WERI-Rb-1 (cell line): ENCODE data around the gene ZNF75A.
"Not testable (repeated sequence)": the region's sequence is repeated elsewhere in the genome, so short reads cannot be mapped to it uniquely, and the experiment has no call there.

ENCODE experiments used
- DNase-seq: peaks from one replicate; pipeline ENCODE4 v3.0.0-alpha.2; 2020
- H3K27ac ChIP-seq: fragments of 250-450 bp; sonication (Bioruptor Pico); 2 replicates; pipeline ENCODE4 v1.5.1; 2020; ENCODE audit warnings: mild to moderate bottlenecking, moderate library complexity
- H3K27me3 ChIP-seq: fragments of 250-450 bp; sonication (Bioruptor Pico); 2 replicates; pipeline ENCODE4 v1.5.1; 2021; ENCODE audit warnings: mild to moderate bottlenecking, low read depth, moderate library complexity; ENCODE audit not compliant: insufficient read depth, severe bottlenecking
- H3K36me3 ChIP-seq: fragments of 250-450 bp; sonication (Bioruptor Pico); 2 replicates; pipeline ENCODE4 v1.5.1; 2020; ENCODE audit warnings: mild to moderate bottlenecking, moderate library complexity
- H3K4me3 ChIP-seq: 2 replicates; pipeline ENCODE4 v1.5.1; 2011; ENCODE audit warnings: low read depth, mild to moderate bottlenecking, control low read depth, low read length
- H3K9me3 ChIP-seq: fragments of 250-450 bp; sonication (Bioruptor Pico); 2 replicates; pipeline ENCODE4 v1.5.1; 2021; ENCODE audit warnings: mild to moderate bottlenecking, moderate library complexity; ENCODE audit not compliant: severe bottlenecking
- TF ChIP-seq, protein P1 (sequence below): IDR thresholded peaks from 2 replicates; pipeline ENCODE4 v1.5.1; 2011; ENCODE audit warnings: low read depth, mild to moderate bottlenecking, control low read depth, inconsistent platforms, low read length

Gene ZNF75A

GRCh38 chr16:3264137-3265036 is 40.9 kb upstream of the ZNF75A start:
- TF ChIP-seq, protein P1, sequence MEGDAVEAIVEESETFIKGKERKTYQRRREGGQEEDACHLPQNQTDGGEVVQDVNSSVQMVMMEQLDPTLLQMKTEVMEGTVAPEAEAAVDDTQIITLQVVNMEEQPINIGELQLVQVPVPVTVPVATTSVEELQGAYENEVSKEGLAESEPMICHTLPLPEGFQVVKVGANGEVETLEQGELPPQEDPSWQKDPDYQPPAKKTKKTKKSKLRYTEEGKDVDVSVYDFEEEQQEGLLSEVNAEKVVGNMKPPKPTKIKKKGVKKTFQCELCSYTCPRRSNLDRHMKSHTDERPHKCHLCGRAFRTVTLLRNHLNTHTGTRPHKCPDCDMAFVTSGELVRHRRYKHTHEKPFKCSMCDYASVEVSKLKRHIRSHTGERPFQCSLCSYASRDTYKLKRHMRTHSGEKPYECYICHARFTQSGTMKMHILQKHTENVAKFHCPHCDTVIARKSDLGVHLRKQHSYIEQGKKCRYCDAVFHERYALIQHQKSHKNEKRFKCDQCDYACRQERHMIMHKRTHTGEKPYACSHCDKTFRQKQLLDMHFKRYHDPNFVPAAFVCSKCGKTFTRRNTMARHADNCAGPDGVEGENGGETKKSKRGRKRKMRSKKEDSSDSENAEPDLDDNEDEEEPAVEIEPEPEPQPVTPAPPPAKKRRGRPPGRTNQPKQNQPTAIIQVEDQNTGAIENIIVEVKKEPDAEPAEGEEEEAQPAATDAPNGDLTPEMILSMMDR, result peak; percentile 51
- H3K27ac ChIP-seq, result peak overlapping the region; percentile 95
- peak; percentile 99 for DNase-seq
- no peaks in the 10 kb centered on the region for H3K9me3 ChIP-seq
- H3K27me3 ChIP-seq, result no peaks in the 10 kb centered on the region
- H3K4me3 ChIP-seq, result peak overlapping the region; percentile 72
- H3K36me3 ChIP-seq, result no peaks in the 10 kb centered on the region

DNA sequence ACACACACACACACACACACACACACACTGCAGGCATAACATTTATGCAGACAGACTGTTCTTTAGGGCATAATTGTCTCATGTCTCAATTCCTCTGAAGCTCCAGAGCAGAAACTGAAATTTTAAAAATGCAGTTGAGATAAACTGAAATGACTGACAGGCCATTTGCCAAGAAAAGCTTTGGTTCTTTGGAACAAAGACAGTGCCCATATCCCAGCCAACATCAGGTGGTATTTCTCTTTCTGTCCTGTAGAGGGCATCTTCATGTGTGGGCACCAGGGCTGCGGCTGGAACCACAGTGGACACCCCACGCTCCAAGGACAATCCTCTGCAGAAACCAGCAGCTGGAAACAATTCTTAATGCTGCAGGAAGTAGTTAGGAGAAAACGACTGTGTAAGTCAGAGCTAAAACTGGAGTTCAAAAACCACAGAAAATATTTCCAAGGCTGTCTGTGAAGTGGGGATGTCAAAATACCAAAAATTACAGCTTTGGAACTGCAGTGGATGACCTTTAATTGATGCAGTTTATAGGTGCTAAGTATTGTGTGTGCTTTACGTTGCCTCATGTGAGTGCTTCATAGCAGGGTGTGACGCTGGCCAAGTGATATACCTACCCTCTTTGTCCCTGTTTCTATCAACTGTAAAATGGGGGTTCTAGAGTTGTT is 38.3 kb upstream of the ZNF75A start:
- Histone ChIP-seq H3K36me3 (no peaks in the 10 kb centered on the region), H3K9me3 (peaks cover 3% of the 10 kb centered on the region), H3K27ac (no peak overlapping the region; the same call in 1 of the 2 replicates), H3K27me3 (no peaks in the 10 kb centered on the region), H3K4me3 (no peak overlapping the region)
- TF ChIP-seq, protein P1, result peak; percentile 75
- DNase-seq, result peak; percentile 47

GRCh38 chr16:3268294-3268693 is 37.0 kb upstream of the ZNF75A start:
- Histone ChIP-seq H3K27ac (no peak overlapping the region), H3K27me3 (no peaks in the 10 kb centered on the region), H3K4me3 (no peak overlapping the region), H3K9me3 (peaks cover 3% of the 10 kb centered on the region), H3K36me3 (no peaks in the 10 kb centered on the region)
- DNase-seq, result no peak
- TF ChIP-seq, protein P1, result no peak

DNA sequence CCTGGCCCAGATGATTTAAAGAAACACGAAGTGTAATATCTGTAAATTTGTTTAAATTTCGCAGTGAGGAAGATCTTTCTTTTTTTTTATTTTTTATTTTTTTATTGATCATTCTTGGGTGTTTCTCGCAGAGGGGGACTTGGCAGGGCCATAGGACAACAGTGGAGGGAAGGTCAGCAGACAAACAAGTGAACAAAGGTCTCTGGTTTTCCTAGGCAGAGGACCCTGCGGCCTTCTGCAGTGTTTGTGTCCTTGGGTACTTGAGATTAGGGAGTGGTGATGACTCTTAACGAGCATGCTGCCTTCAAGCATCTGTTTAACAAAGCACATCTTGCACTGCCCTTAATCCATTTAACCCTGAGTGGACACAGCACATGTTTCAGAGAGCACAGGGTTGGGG is 34.6 kb upstream of the ZNF75A start:
- H3K27ac ChIP-seq, result peak overlapping the region; percentile 66
- DNase-seq, H3K27me3 ChIP-seq, H3K9me3 ChIP-seq, H3K4me3 ChIP-seq, H3K36me3 ChIP-seq: not testable (repeated sequence)

- not testable (repeated sequence) for DNase-seq, H3K4me3 ChIP-seq, H3K36me3 ChIP-seq, H3K27me3 ChIP-seq, H3K27ac ChIP-seq, H3K9me3 ChIP-seq
Measured at GRCh38 chr16:3271281-3271680, 34.0 kb upstream of the ZNF75A start.

DNA sequence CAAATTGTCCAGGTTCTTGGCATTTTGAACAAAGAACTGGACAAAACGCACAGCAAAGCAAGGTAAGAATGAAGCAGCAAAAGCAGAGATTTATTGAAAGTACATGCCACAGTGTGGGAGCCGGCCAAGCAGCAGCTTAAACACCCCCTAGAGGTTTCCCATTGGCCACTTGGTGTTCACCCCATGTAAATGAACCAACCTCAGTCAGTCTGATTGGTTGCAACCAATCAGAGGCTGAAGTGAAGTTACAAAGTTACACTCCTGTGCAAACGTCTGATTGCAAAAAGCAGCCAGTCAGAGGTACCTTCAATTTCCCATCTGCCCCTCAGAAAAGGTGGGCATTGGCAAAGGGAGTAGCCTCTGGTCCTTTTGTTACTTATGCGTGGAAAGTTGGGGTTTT is 30.8 kb upstream of the ZNF75A start:
- TF ChIP-seq, protein P1, result no peak
- Histone ChIP-seq H3K27ac (peak overlapping the region; percentile 6; the same call in 1 of the 2 replicates), H3K9me3 (peaks cover 3% of the 10 kb centered on the region), H3K27me3 (no peaks in the 10 kb centered on the region), H3K36me3 (no peaks in the 10 kb centered on the region), H3K4me3 (no peak overlapping the region)
- DNase-seq, result peak; percentile 38
